Muscle layer of colon (tissue), 2 donors: ENCODE results near the gene DSN1.

ENCODE experiments used
- H3K27ac ChIP-seq: one replicate; pipeline ENCODE4 v1.7.0; 2013; ENCODE audit warnings: low read depth, mild to moderate bottlenecking, low read length, moderate library complexity
- H3K27me3 ChIP-seq, 2 donors: one replicate each; pipeline ENCODE4 v1.7.0; 2013; ENCODE audit warnings: low read length in 2 of 2, mild to moderate bottlenecking in 2 of 2; ENCODE audit not compliant: insufficient read depth in 2 of 2, control insufficient read depth in 1 of 2
- H3K36me3 ChIP-seq: one replicate; pipeline ENCODE4 v1.7.0; 2013; ENCODE audit warnings: mild to moderate bottlenecking, low read length; ENCODE audit not compliant: insufficient read depth
- H3K4me1 ChIP-seq: one replicate; pipeline ENCODE4 v1.7.0; 2013; ENCODE audit warnings: mild to moderate bottlenecking, low read length; ENCODE audit not compliant: insufficient read depth
- H3K4me3 ChIP-seq, 2 donors: one replicate each; pipeline ENCODE4 v1.7.0; 2013; ENCODE audit warnings: low read length in 2 of 2, low read depth in 1 of 2, mild to moderate bottlenecking in 1 of 2, moderate library complexity in 1 of 2
- H3K9ac ChIP-seq: one replicate; pipeline ENCODE4 v1.7.0; 2013; ENCODE audit warnings: low read length
- H3K9me3 ChIP-seq: one replicate; pipeline ENCODE4 v1.7.0; 2013; ENCODE audit warnings: mild to moderate bottlenecking, low read length
- donor health status: abdominal sarcoma.
- donor health status: Adenocarcinoma of cecum.

Gene DSN1

DNA sequence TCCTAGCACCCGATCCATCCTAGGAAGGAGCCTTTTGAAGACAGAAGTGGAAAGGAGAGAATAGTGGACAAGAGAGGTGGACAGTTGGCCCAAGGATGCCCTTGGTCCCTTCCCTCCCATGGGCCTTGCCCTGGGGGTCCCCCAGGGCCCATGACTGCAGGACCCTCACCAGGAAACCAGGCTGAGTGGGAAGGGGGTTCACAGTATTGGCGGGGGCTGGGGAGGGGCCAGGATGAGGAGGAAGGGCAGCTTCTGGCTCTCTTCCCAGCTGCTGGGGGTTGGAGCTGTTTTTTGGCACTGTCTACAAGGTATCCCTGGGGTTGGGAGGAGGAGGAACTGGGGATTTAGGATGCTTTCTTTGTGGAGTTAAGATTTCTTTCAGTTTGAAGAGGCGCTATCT, 4.0 kb upstream of the DSN1 start:
- Histone ChIP-seq H3K4me3 (no peak overlapping the region), H3K4me1 (peaks cover 11% of the 10 kb centered on the region), H3K27me3 (no peaks in the 10 kb centered on the region), H3K27ac (no peak overlapping the region), H3K36me3 (peaks cover 3% of the 10 kb centered on the region), H3K9ac (no peak overlapping the region), H3K9me3 (no peaks in the 10 kb centered on the region)

DNA sequence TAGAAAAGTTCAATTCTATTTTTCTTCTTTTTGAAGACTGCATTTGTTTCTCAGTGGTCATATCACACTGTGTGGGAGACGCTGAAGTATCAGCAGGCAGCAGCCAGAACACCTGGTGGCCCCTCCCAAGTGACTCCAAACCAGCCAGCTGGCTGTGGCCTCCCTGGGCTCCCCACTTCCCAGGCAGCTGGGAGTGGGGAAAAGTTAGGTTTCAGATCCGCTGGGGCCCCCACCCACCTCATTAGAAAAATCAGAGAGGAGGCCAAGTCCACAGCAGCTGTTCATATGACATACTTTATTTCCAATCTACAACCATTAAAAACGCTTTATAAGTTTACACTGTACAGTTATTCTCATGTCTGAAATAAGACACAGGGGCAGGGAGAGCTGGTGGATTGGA, 3.6 kb upstream of the DSN1 start:
- no peaks in the 10 kb centered on the region for H3K36me3 ChIP-seq
- H3K9ac ChIP-seq, result no peak overlapping the region
- H3K4me3 ChIP-seq, result no peak overlapping the region
- H3K4me1 ChIP-seq, result peaks cover 12% of the 10 kb centered on the region
- no peaks in the 10 kb centered on the region for H3K9me3 ChIP-seq
- H3K27ac ChIP-seq, result no peak overlapping the region
- no peaks in the 10 kb centered on the region for H3K27me3 ChIP-seq

DNA sequence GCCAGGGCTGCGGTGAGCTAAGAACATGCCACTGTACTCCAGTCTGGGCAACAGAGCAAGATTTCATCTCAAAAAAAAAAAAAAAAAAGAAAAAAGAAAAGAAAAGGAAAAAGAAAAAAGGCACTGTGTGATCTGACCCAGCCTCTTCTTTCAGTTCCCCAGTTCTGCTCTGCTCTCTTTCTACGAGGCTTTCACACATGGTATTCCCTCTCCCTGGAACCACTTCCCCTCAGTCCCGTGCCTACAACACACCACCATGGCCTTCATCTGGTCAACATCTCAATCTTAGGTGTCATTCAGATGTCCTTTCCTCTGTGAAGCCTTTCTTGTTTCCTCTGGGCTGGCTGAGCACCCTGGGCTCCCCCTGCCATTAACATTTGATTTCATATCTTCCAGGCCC, 2.3 kb upstream of the DSN1 start:
- no peak overlapping the region for H3K27ac ChIP-seq
- H3K9me3 ChIP-seq, result no peaks in the 10 kb centered on the region
- no peaks in the 10 kb centered on the region for H3K27me3 ChIP-seq
- H3K4me1 ChIP-seq, result peaks cover 12% of the 10 kb centered on the region
- no peak overlapping the region for H3K9ac ChIP-seq
- no peaks in the 10 kb centered on the region for H3K36me3 ChIP-seq
- H3K4me3 ChIP-seq, result no peak overlapping the region

- Histone ChIP-seq H3K9ac (no peak overlapping the region), H3K27ac (no peak overlapping the region), H3K36me3 (no peaks in the 10 kb centered on the region), H3K9me3 (no peaks in the 10 kb centered on the region), H3K4me3 (no peak overlapping the region), H3K27me3 (no peaks in the 10 kb centered on the region), H3K4me1 (peaks cover 12% of the 10 kb centered on the region)
These were observed 1.6 kb upstream of the DSN1 start for GRCh38 chr20:36775196-36775595.

- Histone ChIP-seq H3K27ac (peak overlapping the region; percentile 92), H3K9me3 (no peaks in the 10 kb centered on the region), H3K36me3 (no peaks in the 10 kb centered on the region), H3K9ac (peak overlapping the region; percentile 94), H3K4me3 (peak overlapping the region; percentile 55 to 88), H3K4me1 (peaks cover 12% of the 10 kb centered on the region), H3K27me3 (no peaks in the 10 kb centered on the region)
These were observed 411 bp downstream of the DSN1 start for GRCh38 chr20:36773107-36773596.

DNA sequence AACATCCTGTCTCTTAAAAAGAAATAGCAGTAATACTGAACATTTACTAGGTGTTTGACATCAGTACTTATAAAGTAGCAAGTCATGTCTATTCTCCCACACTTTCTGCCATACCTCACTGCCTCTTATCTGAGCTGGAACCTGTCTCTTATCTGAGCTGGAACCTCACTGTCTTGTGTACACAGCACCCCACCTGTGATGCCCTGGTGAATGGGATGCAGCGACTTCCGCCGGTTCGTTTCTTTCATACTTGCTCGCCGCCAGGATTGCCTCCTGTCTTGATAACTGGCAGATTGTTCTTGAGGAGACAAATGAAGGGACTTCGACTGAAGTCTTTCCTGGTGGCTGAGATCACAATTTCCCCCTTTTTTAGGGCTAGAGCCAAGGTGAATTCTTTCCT, 2.9 kb downstream of the DSN1 start:
- Histone ChIP-seq H3K4me1 (peaks cover 8% of the 10 kb centered on the region), H3K27me3 (no peaks in the 10 kb centered on the region), H3K27ac (no peak overlapping the region), H3K9me3 (no peaks in the 10 kb centered on the region), H3K4me3 (no peak overlapping the region), H3K9ac (no peak overlapping the region), H3K36me3 (no peaks in the 10 kb centered on the region)

- no peaks in the 10 kb centered on the region for H3K9me3 ChIP-seq
- no peaks in the 10 kb centered on the region for H3K27me3 ChIP-seq
- H3K27ac ChIP-seq, result no peak overlapping the region
- H3K9ac ChIP-seq, result no peak overlapping the region
- peaks cover 8% of the 10 kb centered on the region for H3K4me1 ChIP-seq
- no peak overlapping the region for H3K4me3 ChIP-seq
- no peaks in the 10 kb centered on the region for H3K36me3 ChIP-seq
These were observed 4.7 kb downstream of the DSN1 start for GRCh38 chr20:36768768-36769430.

- no peak overlapping the region for H3K9ac ChIP-seq
- no peak overlapping the region for H3K4me3 ChIP-seq
- H3K27ac ChIP-seq, result no peak overlapping the region
- no peaks in the 10 kb centered on the region for H3K9me3 ChIP-seq
- no peaks in the 10 kb centered on the region for H3K36me3 ChIP-seq
- H3K27me3 ChIP-seq, result no peaks in the 10 kb centered on the region
- H3K4me1 ChIP-seq, result no peaks in the 10 kb centered on the region
These were observed 12.4 kb downstream of the DSN1 start for GRCh38 chr20:36761125-36761524.

DNA sequence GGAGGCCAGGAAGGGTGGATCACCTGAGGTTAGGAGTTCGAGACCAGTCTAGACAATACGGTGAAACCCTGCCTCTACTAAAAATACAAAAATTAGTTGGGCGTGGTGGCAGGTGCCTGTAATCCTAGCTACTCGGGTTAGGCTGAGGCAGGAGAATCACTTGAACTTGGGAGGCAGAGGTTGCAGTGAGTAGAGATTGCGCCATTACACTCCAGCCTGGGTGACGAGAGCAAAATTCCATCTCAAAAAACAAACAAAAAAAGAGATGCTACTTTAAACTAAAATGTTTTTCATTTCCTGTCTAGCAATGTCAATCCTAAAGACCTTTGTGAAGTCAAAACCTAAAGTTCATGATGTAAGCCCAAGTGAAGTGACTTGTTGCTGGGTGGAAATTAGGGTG, 12.9 kb downstream of the DSN1 start:
- H3K4me3 ChIP-seq, result no peak overlapping the region
- H3K9me3 ChIP-seq, result no peaks in the 10 kb centered on the region
- no peak overlapping the region for H3K9ac ChIP-seq
- no peaks in the 10 kb centered on the region for H3K4me1 ChIP-seq
- no peaks in the 10 kb centered on the region for H3K36me3 ChIP-seq
- H3K27me3 ChIP-seq, result no peaks in the 10 kb centered on the region
- H3K27ac ChIP-seq, result no peak overlapping the region

- no peak overlapping the region for H3K4me3 ChIP-seq
- H3K9me3 ChIP-seq, result no peaks in the 10 kb centered on the region
- H3K9ac ChIP-seq, result no peak overlapping the region
- no peak overlapping the region for H3K27ac ChIP-seq
- no peaks in the 10 kb centered on the region for H3K36me3 ChIP-seq
- no peaks in the 10 kb centered on the region for H3K27me3 ChIP-seq
- H3K4me1 ChIP-seq, result peaks cover 14% of the 10 kb centered on the region
These were observed 15.3 kb downstream of the DSN1 start for GRCh38 chr20:36758276-36758675.

DNA sequence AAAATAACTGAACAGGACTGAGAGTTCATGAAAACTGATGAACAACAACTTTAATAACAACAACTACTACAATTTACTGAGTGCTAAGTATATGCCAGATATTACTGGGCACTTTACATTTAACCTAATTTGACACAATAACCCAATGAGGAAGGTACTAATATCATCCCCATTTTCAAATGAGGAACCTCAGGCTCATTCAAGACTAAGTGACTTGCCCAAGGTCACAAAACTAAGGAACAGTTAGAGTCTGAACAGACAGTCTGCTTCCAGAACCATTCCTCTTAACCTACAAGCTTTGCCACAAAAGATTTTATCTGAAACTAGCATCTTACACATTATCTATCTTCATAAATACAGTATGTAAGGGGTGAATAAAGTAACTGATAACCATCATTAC, 17.1 kb downstream of the DSN1 start:
- Histone ChIP-seq H3K9me3 (no peaks in the 10 kb centered on the region), H3K4me1 (peaks cover 28% of the 10 kb centered on the region), H3K27me3 (no peaks in the 10 kb centered on the region), H3K36me3 (no peaks in the 10 kb centered on the region), H3K4me3 (no peak overlapping the region), H3K27ac (no peak overlapping the region), H3K9ac (no peak overlapping the region)

DNA sequence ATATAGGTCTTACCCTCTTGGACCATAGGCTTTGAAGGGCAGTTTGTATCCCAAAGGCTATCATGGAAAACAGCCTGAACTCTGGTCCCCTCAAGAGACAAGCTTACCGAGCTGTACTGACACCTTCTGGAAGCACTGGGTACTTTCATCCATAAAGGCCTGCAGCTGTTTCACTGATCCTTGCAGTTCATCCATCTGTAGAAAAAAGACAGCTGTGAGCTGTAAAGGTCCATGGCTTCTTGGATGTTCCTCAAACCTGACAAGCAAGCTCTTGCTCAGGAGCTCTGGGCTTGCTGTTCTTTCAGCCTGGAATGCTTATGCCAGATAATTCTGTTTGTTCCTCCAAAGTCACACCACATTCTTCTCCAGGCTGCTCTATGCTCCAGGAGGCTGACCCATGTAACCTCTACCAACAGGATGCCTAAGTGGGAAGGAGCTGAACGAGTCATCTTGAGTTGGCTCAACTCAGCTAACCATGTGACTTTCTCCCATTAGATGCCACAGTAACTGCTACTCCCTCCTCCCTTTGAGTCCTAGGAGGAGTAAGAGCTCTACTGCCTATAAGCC, 18.8 kb downstream of the DSN1 start:
- Histone ChIP-seq H3K4me3 (no peak overlapping the region), H3K4me1 (peaks cover 28% of the 10 kb centered on the region), H3K9me3 (no peaks in the 10 kb centered on the region), H3K36me3 (no peaks in the 10 kb centered on the region), H3K27me3 (no peaks in the 10 kb centered on the region), H3K9ac (no peak overlapping the region), H3K27ac (no peak overlapping the region)
